H9 (cell line): ENCODE results near the gene STYXL1. TPM values are rescaled to one million over a fixed set of nuclear protein-coding genes. Genes with fewer than 3 reads are reported as not detected.
"Not testable (repeated sequence)": the region's sequence is repeated elsewhere in the genome, so short reads cannot be mapped to it uniquely, and the experiment has no call there.

Experiments used
- DNase-seq: peaks from one replicate; pipeline ENCODE4 v3.0.0-alpha.2; 2017
- H2AFZ ChIP-seq: one replicate; pipeline ENCODE4 v1.6.1; 2013; ENCODE audit warnings: mild to moderate bottlenecking, low read length, control low read depth, moderate library complexity
- H2AK5ac ChIP-seq: 2 replicates; pipeline ENCODE4 v1.6.1; 2013; ENCODE audit warnings: low read length, control low read depth, mixed read lengths; ENCODE audit not compliant: insufficient read length
- H2BK120ac ChIP-seq: one replicate; pipeline ENCODE4 v1.6.1; 2013; ENCODE audit warnings: low read depth, mild to moderate bottlenecking, low read length, control low read depth, inconsistent platforms; ENCODE audit not compliant: poor library complexity, severe bottlenecking
- H2BK12ac ChIP-seq: 2 replicates; pipeline ENCODE4 v1.6.1; 2013; ENCODE audit warnings: low read length, control low read depth, mixed read lengths, low read depth; ENCODE audit not compliant: insufficient read length
- H2BK15ac ChIP-seq: 2 replicates; pipeline ENCODE4 v1.6.1; 2013; ENCODE audit warnings: low read depth, low read length, control low read depth
- H2BK20ac ChIP-seq: one replicate; pipeline ENCODE4 v1.6.1; 2013; ENCODE audit warnings: low read depth, mild to moderate bottlenecking, low read length, control low read depth, inconsistent platforms; ENCODE audit not compliant: poor library complexity, severe bottlenecking
- H2BK5ac ChIP-seq: 2 replicates; pipeline ENCODE4 v1.6.1; 2013; ENCODE audit warnings: low read length, control low read depth, mixed read lengths; ENCODE audit not compliant: insufficient read length
- H3K14ac ChIP-seq: 2 replicates; pipeline ENCODE4 v1.6.1; 2013; ENCODE audit warnings: low read length, control low read depth; ENCODE audit not compliant: insufficient read depth
- H3K18ac ChIP-seq: 2 replicates; pipeline ENCODE4 v1.6.1; 2013; ENCODE audit warnings: low read depth, mild to moderate bottlenecking, mixed read lengths, low read length, control low read depth; ENCODE audit not compliant: insufficient read length
- H3K23ac ChIP-seq: 2 replicates; pipeline ENCODE4 v1.6.1; 2013; ENCODE audit warnings: low read length, control low read depth, mixed read lengths, low read depth; ENCODE audit not compliant: insufficient read length
- H3K23me2 ChIP-seq: 2 replicates; pipeline ENCODE4 v1.6.1; 2013; ENCODE audit warnings: low read depth, mild to moderate bottlenecking, mixed read lengths, low read length, control low read depth; ENCODE audit not compliant: insufficient read length, poor library complexity, severe bottlenecking
- H3K27ac ChIP-seq: 2 replicates; pipeline ENCODE4 v1.5.1; 2013; ENCODE audit warnings: low read length, control low read depth, mixed read lengths, low read depth; ENCODE audit not compliant: insufficient read length
- H3K27me3 ChIP-seq: 2 replicates; pipeline ENCODE4 v1.6.1; 2013; ENCODE audit warnings: low read length, control low read depth, inconsistent platforms; ENCODE audit not compliant: insufficient read depth
- H3K4ac ChIP-seq: 2 replicates; pipeline ENCODE4 v1.6.1; 2013; ENCODE audit warnings: low read depth, mild to moderate bottlenecking, control low read depth, inconsistent platforms, low read length, moderate library complexity
- H3K4me1 ChIP-seq: 2 replicates; pipeline ENCODE4 v1.6.1; 2013; ENCODE audit warnings: low read length, control low read depth, inconsistent platforms; ENCODE audit not compliant: insufficient read depth
- H3K4me2 ChIP-seq: 2 replicates; pipeline ENCODE4 v1.6.1; 2013; ENCODE audit warnings: low read length, control low read depth, mixed read lengths; ENCODE audit not compliant: insufficient read length, insufficient read depth
- H3K56ac ChIP-seq: 2 replicates; pipeline ENCODE4 v1.6.1; 2013; ENCODE audit warnings: low read depth, mild to moderate bottlenecking, mixed read lengths, low read length, control low read depth; ENCODE audit not compliant: insufficient read length
- H3K79me1 ChIP-seq: 2 replicates; pipeline ENCODE4 v1.6.1; 2013; ENCODE audit warnings: low read depth, mild to moderate bottlenecking, moderate library complexity, low read length, control low read depth, inconsistent platforms; ENCODE audit not compliant: insufficient read depth, poor library complexity, severe bottlenecking
- H3K79me2 ChIP-seq: 2 replicates; pipeline ENCODE4 v1.6.1; 2013; ENCODE audit warnings: low read length, control low read depth, inconsistent platforms; ENCODE audit not compliant: insufficient read depth
- H3K9ac ChIP-seq: 2 replicates; pipeline ENCODE4 v1.6.1; 2013; ENCODE audit warnings: low read length, control low read depth, mixed read lengths; ENCODE audit not compliant: insufficient read length; ENCODE audit errors: extremely low read depth
- H3K9me3 ChIP-seq: one replicate; pipeline ENCODE4 v1.6.1; 2013; ENCODE audit warnings: low read depth, low read length, inconsistent platforms; ENCODE audit not compliant: control insufficient read depth
- H3T11ph ChIP-seq: one replicate; pipeline ENCODE4 v1.6.1; 2013; ENCODE audit warnings: mild to moderate bottlenecking, low read length, control low read depth, inconsistent platforms
- H4K20me1 ChIP-seq: one replicate; pipeline ENCODE4 v1.6.1; 2013; ENCODE audit not compliant: control insufficient read depth, insufficient read length, insufficient read depth
- H4K5ac ChIP-seq: 2 replicates; pipeline ENCODE4 v1.6.1; 2013; ENCODE audit warnings: low read depth, mild to moderate bottlenecking, mixed read lengths, low read length, control low read depth; ENCODE audit not compliant: insufficient read length
- H4K8ac ChIP-seq: replicated peaks from 2 replicates; pipeline ENCODE4 v1.6.1; 2013; ENCODE audit warnings: low read length, control low read depth, mixed read lengths, low read depth; ENCODE audit not compliant: insufficient read length
- H4K91ac ChIP-seq: 2 replicates; pipeline ENCODE4 v1.6.1; 2013; ENCODE audit warnings: low read depth, mild to moderate bottlenecking, moderate library complexity, mixed read lengths, low read length, control low read depth; ENCODE audit not compliant: insufficient read length
- H3K27ac Mint-ChIP-seq, 3 experiments: 2 replicates in 2 of 3; 3 replicates in 1 of 3; pipeline ENCODE4 v1.8.0; 2020 to 2021; ENCODE audit warnings: mixed read lengths in 3 of 3, mild to moderate bottlenecking in 1 of 3, moderate library complexity in 1 of 3
- H3K27me3 Mint-ChIP-seq: 2 replicates; pipeline ENCODE4 v1.8.0; 2021; ENCODE audit warnings: low read depth, mild to moderate bottlenecking, moderate library complexity, mixed read lengths
- H3K36me3 Mint-ChIP-seq, 3 experiments: 2 replicates in 2 of 3; 3 replicates in 1 of 3; pipeline ENCODE4 v1.8.0; 2020 to 2021; ENCODE audit warnings: low read depth in 3 of 3, mixed read lengths in 3 of 3; ENCODE audit not compliant: insufficient read depth in 1 of 3
- H3K4me1 Mint-ChIP-seq, 2 experiments: 2 replicates each; pipeline ENCODE4 v1.8.0; 2020; ENCODE audit warnings: mixed read lengths in 2 of 2
- H3K4me3 Mint-ChIP-seq, 2 experiments: 2 replicates in 1 of 2; 3 replicates in 1 of 2; pipeline ENCODE4 v1.8.0; 2020 to 2021; ENCODE audit warnings: mild to moderate bottlenecking in 2 of 2, mixed read lengths in 2 of 2, moderate library complexity in 1 of 2
- H3K9me3 Mint-ChIP-seq, 2 experiments: 2 replicates in 1 of 2; 3 replicates in 1 of 2; pipeline ENCODE4 v1.8.0; 2020; ENCODE audit warnings: mild to moderate bottlenecking in 2 of 2, mixed read lengths in 2 of 2, moderate library complexity in 1 of 2
- CTCF ChIP-seq: fragments of 200-600 bp; sonication (generic); conservative IDR thresholded peaks from 3 replicates; pipeline ENCODE4 v1.8.0; 2021; ENCODE audit warnings: antibody characterized with exemption, mild to moderate bottlenecking
- WGBS: extraction: QIAGEN DNeasy Blood & Tissue Kit; methylation state at CpG from one replicate; pipeline ENCODE4 v1.1.7; 2013; ENCODE audit warnings: missing lambda C conversion rate, low lambda C conversion rate, mixed read lengths; ENCODE audit not compliant: insufficient read length; ENCODE audit errors: extremely low coverage; 5-methylcytosine and 5-hydroxymethylcytosine counted together
- total RNA-seq: library from RNA; stranded (reverse); gene quantifications from 2 replicates; pipeline ENCODE4 v1.2.1, GENCODE V29; 2021

Gene STYXL1
- total RNA-seq, 1 experiment from 2014 or later: 38.7 TPM

- H3K27ac Mint-ChIP-seq: no peak overlapping the region
- TF ChIP-seq CTCF: no peak
These were observed 48.1 kb upstream of the STYXL1 start for GRCh38 chr7:76095908-76096307.

GRCh38 chr7:76094326-76094725, 46.5 kb upstream of the STYXL1 start:
- not testable (repeated sequence) for H4K91ac ChIP-seq, H4K8ac ChIP-seq, H3K27me3 ChIP-seq, H2BK120ac ChIP-seq, H4K5ac ChIP-seq, H2BK12ac ChIP-seq, H3K27me3 Mint-ChIP-seq, H3K4me3 Mint-ChIP-seq, H3K23ac ChIP-seq, H3K4me2 ChIP-seq, H3T11ph ChIP-seq, H2AFZ ChIP-seq, H3K4me1 ChIP-seq, DNase-seq, H3K4me1 Mint-ChIP-seq, H3K79me2 ChIP-seq, H3K56ac ChIP-seq, H3K9me3 Mint-ChIP-seq, H2AK5ac ChIP-seq, H4K20me1 ChIP-seq, H2BK20ac ChIP-seq, H2BK15ac ChIP-seq, H3K27ac ChIP-seq, H3K18ac ChIP-seq, H3K36me3 Mint-ChIP-seq, H3K4ac ChIP-seq, H3K79me1 ChIP-seq, H3K27ac Mint-ChIP-seq, H2BK5ac ChIP-seq, H3K14ac ChIP-seq, H3K9ac ChIP-seq, H3K9me3 ChIP-seq, H3K23me2 ChIP-seq
- no CpG with 5 or more reads among the region's 5 CpGs for WGBS

More at GRCh38 chr7:76095908-76096307, 48.1 kb upstream of the STYXL1 start:
- no peak overlapping the region for H2BK20ac ChIP-seq
- no peak overlapping the region for H2AFZ ChIP-seq
- no peaks in the 10 kb centered on the region for H3K27me3 ChIP-seq
- no peak overlapping the region for H2BK15ac ChIP-seq
- H2BK12ac ChIP-seq: no peak overlapping the region
- H3K9me3 ChIP-seq: no peaks in the 10 kb centered on the region
- H3K18ac ChIP-seq: no peak overlapping the region
- H4K8ac ChIP-seq: no peak overlapping the region
- H3K4me2 ChIP-seq: no peak overlapping the region
- no peak overlapping the region for H4K5ac ChIP-seq
- no peak for DNase-seq
- H4K20me1 ChIP-seq: no peaks in the 10 kb centered on the region
- WGBS: no CpG with 5 or more reads among the region's 3 CpGs
- no peak overlapping the region for H3K4ac ChIP-seq
- H3K23me2 ChIP-seq: no peaks in the 10 kb centered on the region
- no peaks in the 10 kb centered on the region for H3K79me1 ChIP-seq
- Mint-ChIP-seq H3K27me3 (no peaks in the 10 kb centered on the region), H3K4me3 (no peak overlapping the region), H3K4me1 (no peaks in the 10 kb centered on the region), H3K36me3 (peaks cover 0 to 2% (median 0%) of the 10 kb centered on the region in 3 experiments; a peak in 2 of 7 replicates), H3K9me3 (no peaks in the 10 kb centered on the region)
- H3K56ac ChIP-seq: no peak overlapping the region
- H3T11ph ChIP-seq: no peak overlapping the region
- no peak overlapping the region for H3K23ac ChIP-seq
- no peak overlapping the region for H2AK5ac ChIP-seq
- no peak overlapping the region for H2BK120ac ChIP-seq
- H3K9ac ChIP-seq: no peak overlapping the region
- H4K91ac ChIP-seq: no peak overlapping the region
- H2BK5ac ChIP-seq: no peak overlapping the region
- H3K79me2 ChIP-seq: no peaks in the 10 kb centered on the region
- no peak overlapping the region for H3K27ac ChIP-seq
- no peak overlapping the region for H3K14ac ChIP-seq
- H3K4me1 ChIP-seq: no peaks in the 10 kb centered on the region
